Type B pancreatic cell (in vitro differentiated cells): ENCODE measurements around the gene DET1. TPM values are rescaled to one million over a fixed set of nuclear protein-coding genes. Genes with fewer than 3 reads are reported as not detected.

Experiments
- DNase-seq: peaks from one replicate; pipeline ENCODE4 v3.0.0; 2021; ENCODE audit warnings: mixed read lengths; ENCODE audit not compliant: unreplicated experiment; ENCODE audit errors: extremely low spot score
- H3K27ac Mint-ChIP-seq: 2 replicates; pipeline ENCODE4 v1.8.0; 2021; ENCODE audit warnings: mild to moderate bottlenecking, mixed read lengths
- H3K27me3 Mint-ChIP-seq: 2 replicates; pipeline ENCODE4 v1.8.0; 2021; ENCODE audit warnings: mixed read lengths
- H3K36me3 Mint-ChIP-seq: 2 replicates; pipeline ENCODE4 v1.8.0; 2021; ENCODE audit warnings: mixed read lengths
- H3K4me1 Mint-ChIP-seq: one replicate; pipeline ENCODE4 v1.8.0; 2021; ENCODE audit warnings: mixed read lengths; ENCODE audit not compliant: unreplicated experiment
- H3K4me3 Mint-ChIP-seq: 2 replicates; pipeline ENCODE4 v1.8.0; 2021; ENCODE audit warnings: mild to moderate bottlenecking, mixed read lengths
- H3K9me3 Mint-ChIP-seq: 2 replicates; pipeline ENCODE4 v1.8.0; 2021; ENCODE audit warnings: mixed read lengths
- CTCF ChIP-seq: fragments of 200-600 bp; sonication (generic); conservative IDR thresholded peaks from 2 replicates; pipeline ENCODE4 v1.5.0; 2021; ENCODE audit warnings: antibody characterized with exemption, mild to moderate bottlenecking
- total RNA-seq: library from RNA; stranded (reverse); gene quantifications from 2 replicates; pipeline ENCODE4 v1.2.1, GENCODE V29; 2021; ENCODE audit warnings: low replicate concordance

The DET1 gene
- total RNA-seq, 1 donor from 2014 or later: 10.7 TPM

GRCh38 chr15:88505721-88506120, 40.8 kb downstream of the DET1 start:
- Mint-ChIP-seq H3K36me3 (peaks cover 17% of the 10 kb centered on the region), H3K27ac (no peak overlapping the region), H3K9me3 (no peaks in the 10 kb centered on the region), H3K27me3 (no peaks in the 10 kb centered on the region), H3K4me1 (no peaks in the 10 kb centered on the region), H3K4me3 (no peak overlapping the region)
- TF ChIP-seq CTCF: no peak
- no peak for DNase-seq

GRCh38 chr15:88504445-88504844, 42.0 kb downstream of the DET1 start:
- Mint-ChIP-seq H3K36me3 (peaks cover 12% of the 10 kb centered on the region), H3K9me3 (no peaks in the 10 kb centered on the region), H3K4me3 (no peak overlapping the region), H3K27me3 (no peaks in the 10 kb centered on the region), H3K27ac (no peak overlapping the region), H3K4me1 (peaks cover under 1% of the 10 kb centered on the region)
- DNase-seq: no peak
- no peak for TF ChIP-seq CTCF

GRCh38 chr15:88498996-88499395, 47.5 kb downstream of the DET1 start:
- Mint-ChIP-seq H3K9me3 (no peaks in the 10 kb centered on the region), H3K27ac (peak overlapping the region; percentile 48), H3K36me3 (no peaks in the 10 kb centered on the region), H3K4me3 (no peak overlapping the region), H3K27me3 (no peaks in the 10 kb centered on the region), H3K4me1 (peaks cover 4% of the 10 kb centered on the region)
- no peak for TF ChIP-seq CTCF
- no peak for DNase-seq

- Mint-ChIP-seq H3K27me3 (no peaks in the 10 kb centered on the region), H3K9me3 (no peaks in the 10 kb centered on the region), H3K27ac (peak overlapping the region; percentile 63), H3K36me3 (no peaks in the 10 kb centered on the region), H3K4me1 (peaks cover 4% of the 10 kb centered on the region), H3K4me3 (no peak overlapping the region)
- TF ChIP-seq CTCF: no peak
- DNase-seq: no peak
Measured at GRCh38 chr15:88497109-88497765, 49.2 kb downstream of the DET1 start.

- no peak for TF ChIP-seq CTCF
- Mint-ChIP-seq H3K27ac (no peak overlapping the region), H3K9me3 (no peaks in the 10 kb centered on the region), H3K27me3 (no peaks in the 10 kb centered on the region), H3K4me3 (no peak overlapping the region), H3K36me3 (peaks cover 3% of the 10 kb centered on the region), H3K4me1 (no peaks in the 10 kb centered on the region)
- DNase-seq: no peak
Measured at GRCh38 chr15:88493844-88494243, 52.6 kb downstream of the DET1 start.
